ENCODE measurements around the gene FAM110A.
"Not testable (repeated sequence)": the region's sequence is repeated elsewhere in the genome, so short reads cannot be mapped to it uniquely, and the experiment has no call there.

FAM110A gene

DNA sequence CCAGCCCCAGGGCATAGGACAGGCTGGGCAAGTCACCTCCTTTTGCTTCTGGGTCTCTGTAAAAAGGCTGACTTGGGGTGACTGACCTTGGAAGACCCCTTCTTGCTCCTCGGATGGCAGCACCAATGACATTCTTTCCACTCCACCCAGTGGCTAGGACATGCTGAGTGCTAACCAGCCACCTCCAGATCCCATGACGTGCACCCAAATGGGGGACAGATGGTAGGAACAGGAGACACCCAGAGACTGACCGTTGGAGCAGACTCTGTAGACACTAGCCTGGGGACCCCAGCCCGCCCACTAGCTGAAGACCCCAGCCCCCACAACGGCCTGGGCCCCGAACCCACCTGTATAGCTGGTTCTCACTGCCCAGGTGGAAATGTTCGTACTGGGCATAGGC, 44.3 kb downstream of the FAM110A start:
- DNase-seq: no peak

DNA sequence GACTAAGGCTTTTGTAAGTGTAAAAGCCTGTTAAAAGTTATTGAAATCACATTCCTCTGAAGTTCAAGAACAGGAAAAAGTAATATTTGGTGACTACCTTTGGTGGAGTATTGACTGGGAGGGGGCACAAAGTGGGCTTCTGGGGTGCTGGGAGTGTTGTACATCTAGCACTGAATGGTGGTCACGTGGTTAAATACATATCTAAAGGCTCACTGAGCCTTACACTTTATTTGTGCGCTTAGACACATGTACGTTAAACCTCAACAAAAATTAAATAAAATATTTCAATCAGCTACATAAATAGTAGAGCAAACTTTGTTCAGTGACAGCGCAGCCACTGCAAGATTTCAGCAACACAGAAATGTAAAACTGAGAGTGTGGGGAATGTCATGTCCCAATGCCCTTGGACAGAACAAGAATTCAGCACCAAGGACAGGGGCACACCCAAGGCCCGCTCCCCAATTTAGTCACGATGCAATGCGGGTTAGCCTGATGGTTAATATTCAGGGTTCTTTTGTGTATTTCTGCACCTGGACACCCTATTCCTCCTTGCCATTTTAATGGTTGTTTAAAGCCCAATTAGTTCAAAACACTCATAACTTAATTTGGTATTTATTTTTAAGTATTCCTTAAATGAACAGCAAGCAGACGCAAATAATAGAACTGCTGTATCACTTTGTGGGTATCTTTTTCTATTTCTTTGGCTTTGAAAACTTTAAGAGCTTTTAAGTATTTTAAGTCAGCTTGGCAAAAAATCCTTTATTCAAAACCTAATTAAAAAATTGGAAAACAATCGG, 45.2 kb downstream of the FAM110A start:
- DNase-seq: peak; percentile 11

DNA sequence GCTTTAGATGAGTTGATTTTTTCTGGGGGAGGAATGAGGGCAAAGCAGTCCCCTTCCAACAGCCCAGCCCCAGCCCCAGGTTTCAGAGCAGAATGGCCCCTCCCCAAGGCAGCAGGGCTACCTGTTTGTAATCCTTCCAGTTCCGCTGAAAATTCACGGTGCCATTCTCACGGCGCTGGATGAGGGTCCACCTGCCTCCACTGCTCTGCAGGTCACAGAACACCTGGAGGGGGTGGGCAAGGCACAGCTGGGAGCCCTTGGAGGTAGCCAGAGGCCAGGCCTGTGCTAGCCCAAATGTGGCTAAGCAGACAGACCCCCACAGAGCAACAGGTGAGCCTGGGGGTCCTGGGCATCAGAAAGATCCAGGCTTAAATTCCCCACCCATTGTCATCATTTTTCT, 46.1 kb downstream of the FAM110A start:
- DNase-seq: no peak

DNA sequence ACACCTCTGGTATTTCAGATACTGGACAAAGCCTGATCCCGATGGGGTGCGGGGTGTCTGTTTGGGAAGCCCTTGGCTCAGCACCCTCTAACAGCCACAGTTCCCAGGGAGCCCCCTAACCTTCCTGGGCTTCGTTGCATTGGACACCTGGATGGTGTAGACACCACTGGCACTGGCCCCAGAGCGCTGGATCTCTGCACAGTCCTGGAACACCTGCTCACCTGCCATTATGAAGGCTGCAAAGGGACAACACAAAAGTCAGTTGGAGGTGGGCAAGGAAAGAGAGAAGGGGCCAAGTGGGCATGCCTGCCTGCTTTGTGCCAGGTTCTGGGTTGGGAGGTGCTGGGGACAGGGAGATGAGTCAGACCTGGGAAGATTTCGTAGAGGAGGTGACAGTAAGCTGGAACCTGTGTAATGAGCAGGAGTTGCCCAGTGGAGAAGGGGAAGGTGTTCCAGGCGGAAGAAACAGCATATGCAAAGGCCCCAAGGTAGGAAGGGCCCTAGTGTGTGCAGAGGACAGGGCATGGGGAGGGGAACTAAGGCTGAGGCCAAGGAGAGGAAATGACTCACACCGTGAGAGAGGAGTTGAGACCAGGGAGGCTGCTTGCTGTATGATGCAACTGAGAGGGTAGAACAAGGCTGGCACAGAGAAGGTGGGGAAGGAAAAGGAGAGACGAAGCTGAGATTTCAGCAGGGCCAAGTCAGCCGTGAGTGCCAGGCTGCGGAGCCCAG, 47.7 kb downstream of the FAM110A start:
- no peak for DNase-seq

DNA sequence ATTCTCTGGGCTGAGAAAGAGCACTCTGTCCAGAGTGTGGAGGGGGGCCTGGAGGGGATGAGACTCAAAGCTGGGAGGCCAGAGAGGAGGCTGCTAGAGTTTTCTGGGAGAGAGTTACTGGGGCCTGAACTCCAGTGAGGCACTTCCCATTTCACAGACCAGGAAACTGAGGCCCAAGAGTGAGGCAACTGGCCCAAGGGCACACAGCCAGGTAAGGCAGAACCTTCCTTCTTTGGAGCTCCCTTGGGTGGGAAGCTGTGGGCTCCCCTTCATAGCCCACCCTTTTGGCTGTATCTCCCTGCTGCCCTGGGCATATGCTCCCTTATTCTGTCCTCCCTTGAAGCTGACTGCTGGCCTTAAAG, 48.2 kb downstream of the FAM110A start:
- no peak for DNase-seq

DNA sequence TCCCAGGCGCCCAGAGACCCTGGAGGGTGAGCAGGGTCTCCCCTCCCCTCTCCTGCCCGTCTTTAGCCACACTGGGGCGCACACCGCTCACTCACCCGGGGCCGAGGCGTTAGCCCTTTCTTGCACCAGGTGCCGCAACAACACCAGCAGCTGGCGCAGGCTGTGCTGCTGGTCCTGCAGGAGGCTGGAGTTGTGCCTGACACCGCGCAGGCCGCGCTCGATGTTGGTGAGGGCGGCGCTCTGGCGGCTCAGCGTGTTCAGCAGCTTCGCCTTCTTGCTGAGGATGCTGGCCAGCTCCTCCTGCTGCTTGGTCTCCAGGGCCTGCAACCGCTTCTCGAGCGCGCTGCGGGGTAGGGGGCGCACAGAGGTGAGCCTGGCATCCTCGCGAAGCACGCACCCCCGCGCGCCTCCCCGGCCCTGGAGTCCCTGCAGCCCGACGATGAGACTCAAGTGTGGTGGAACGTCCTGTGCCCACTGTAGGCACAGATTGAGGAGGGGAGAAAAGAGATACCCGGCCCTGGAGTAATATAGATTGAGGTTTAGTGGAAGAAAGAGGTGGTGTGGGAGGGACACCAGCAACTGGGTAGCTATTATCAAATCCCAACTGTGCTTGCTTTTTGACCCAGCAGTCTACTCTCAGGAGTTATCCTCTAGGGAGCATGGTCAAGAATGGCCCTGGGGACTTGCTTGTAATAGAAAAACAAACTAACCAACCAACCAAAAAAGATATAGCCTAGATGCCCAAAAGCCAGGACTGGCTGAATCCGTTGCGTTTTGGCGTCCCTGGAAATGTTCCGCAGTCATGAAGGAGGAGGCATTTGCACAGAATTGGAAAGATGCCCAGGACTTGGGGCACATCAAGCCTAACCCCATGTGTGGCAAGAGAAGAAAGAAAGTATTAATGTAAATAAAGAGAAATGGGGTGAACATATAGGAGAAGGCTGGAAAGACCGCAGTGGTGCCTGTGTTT, 51.8 kb downstream of the FAM110A start:
- DNase-seq: no peak

DNA sequence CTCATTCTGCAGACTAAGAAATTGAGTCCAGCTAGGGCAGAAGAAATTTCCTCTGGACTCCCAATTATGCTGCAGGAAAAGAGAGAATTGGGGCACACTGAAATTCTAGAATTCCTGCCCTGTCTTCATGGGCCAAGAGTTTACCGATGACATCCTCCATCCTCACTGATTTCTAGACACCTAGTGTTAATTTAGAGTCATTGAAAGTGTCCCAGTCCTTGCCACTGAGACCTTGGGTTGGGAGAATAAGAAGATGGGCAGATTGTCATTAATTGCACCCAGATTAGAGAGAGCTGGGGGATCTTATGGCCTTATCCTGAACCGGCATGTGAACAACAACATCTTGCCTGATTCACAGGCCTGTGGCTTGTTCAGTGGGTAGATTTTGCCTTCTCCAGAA, 53.6 kb downstream of the FAM110A start:
- no peak for DNase-seq

DNA sequence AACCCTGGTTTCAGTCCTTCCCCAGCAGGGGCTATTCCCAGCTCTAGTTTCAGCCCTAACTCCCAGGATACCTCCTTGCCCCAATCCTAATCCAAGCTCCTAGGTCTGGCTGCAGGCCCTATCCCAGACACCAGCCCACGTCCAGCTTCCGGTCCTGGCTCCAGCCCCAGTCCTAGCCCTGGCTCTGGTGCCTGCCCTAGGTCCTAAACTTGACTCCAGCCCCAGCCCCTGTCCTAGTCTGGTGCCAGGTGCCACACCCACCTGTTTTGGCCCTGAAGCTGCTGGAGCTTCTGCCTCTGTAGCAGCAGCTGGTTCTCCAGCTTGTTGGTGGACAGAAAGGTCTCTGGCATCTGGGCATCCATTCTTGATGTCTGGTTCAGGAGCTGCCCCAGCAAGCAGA, 54.5 kb downstream of the FAM110A start:
- no peak for DNase-seq

DNA sequence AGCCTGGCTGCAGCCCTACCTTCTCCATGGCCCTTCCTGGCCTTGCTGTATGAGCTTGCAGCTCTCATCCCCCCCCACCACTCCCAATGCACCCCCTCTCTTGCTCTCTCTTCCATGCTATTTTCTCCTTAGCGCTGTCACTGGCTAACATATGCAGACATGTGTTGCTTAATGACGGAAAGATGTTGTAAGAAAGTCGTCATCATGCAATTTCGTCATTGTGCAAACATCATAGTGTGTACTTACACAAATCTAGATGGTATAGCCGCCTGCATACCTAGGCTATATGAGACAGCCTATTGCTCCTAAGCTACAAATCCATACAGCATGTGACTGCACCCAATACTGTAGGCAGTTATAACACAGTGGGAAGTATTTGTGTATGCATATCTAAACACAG, 55.6 kb downstream of the FAM110A start:
- DNase-seq: no peak

DNA sequence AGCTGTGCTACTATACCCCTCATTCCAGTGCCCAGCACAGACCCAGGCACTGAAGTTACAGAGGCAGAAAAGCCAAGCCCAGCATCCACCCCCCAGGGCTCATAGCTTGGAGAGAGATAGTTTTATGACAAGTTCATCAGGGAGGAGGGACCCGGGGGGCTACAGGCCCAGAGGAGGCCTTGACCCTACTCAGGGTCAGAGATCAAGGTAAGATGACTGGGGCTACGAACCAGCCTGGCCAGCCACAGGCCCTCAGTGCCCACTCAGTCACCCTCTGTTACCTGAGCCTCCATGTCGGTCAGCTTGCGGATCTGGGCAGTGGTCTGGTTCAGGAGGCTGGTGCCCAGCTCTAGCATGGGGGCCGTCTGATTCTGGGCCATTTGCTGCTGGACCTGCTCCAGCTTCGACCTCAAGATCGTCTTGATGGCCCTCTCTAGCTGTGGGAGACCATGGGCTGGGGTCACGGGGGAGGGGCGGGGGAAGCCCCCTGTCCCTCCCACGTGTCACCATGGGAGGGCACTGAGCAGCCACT, 56.5 kb downstream of the FAM110A start:
- DNase-seq: no peak

DNA sequence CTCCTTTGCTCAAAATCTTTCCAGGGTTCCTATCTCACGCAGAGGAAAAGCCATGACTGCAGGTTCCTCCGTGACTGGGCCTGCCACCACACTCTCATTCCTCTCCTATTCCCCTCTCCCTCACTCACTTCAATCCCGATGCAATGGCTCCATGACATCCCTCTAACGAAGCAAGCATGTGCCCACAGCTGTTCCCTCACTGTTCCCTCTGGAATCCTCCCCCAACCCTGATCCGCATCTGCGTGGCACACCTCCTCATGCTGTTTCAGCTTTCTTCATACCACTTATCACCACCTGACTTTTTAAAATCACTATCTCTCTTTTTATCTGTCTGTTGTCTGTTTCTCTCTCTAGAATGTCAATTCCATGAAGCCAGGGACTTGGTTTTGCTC, 57.1 kb downstream of the FAM110A start:
- DNase-seq: no peak

DNA sequence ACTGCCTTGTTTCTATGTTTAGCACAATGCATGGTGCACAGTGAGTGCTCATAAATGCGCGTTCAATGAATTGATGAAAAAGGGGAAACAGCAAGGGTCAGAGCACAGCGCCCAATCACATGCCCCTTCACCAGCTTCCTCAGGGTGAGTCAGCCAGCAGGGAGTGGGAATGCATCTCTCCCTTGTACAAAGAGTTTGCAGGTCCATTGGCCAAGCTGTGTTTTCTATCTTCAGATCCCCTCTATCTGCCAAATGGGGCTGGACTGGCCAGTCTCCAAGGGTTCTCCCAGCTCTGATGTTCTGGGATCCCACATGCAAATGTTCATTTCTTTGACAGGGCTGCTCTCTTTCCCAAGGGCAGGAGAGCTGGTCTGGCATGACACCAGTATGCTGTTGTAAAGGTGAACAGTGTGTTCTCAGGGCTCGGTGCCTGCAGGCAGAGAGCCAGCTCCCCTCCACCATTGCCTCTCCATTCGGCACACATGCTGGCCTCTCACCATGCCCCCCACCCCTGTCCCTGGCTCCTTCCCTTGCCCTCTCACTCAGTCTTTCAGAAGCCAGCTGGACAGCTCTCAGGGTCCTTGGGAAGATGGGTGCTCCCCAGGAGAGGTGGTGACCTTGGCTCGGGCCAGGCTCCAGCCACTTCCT, 57.7 kb downstream of the FAM110A start:
- DNase-seq: no peak

DNA sequence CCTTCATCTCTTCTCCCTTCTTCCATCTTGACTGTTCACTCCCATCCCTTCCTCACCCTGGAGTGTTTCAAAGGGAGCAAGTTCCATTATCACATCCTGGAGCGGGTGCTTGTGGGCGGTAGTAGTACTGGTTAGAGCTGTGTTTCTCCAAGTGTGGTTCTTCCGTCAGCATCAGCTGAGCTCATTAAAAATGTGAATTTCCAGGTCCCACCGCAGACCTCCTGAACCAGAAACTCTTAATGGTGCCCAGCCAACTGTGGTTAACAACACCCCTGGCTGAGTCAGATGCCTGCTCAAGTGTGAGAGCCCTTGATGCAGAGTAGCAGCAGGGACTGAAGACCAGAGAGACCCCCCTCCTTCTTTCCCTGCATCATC, 58.2 kb downstream of the FAM110A start:
- no peak for DNase-seq

DNA sequence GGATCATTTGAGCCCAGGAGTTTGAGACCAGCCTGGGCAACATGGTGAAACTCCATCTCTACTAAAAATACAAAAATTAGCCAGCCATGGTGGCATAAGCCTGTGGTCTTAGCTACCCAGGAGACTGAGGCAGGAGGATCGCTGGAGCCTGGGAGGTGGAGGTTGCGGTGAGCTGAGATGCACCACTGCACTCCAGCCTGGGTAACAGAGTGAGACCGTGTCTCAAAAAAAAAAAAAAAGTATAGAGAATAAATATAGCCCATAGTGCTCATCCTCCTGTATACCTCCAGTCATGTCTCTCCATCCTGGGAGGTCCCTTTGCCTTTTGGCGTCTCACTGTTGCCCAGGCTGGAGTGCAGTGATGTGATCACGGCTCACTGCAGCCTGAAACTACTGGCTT, 58.9 kb downstream of the FAM110A start:
- not testable (repeated sequence) for DNase-seq

All from CD4-positive, alpha-beta T cell treated with Interleukin-21 for 1 hour (primary cell).